Hematopoietic multipotent progenitor cell (in vitro differentiated cells): ENCODE data around the gene CNOT8. TPM values are rescaled to one million over a fixed set of nuclear protein-coding genes. Genes with fewer than 3 reads are reported as not detected.

Experiments
- DNase-seq, 3 donors: peaks; one replicate each; pipeline ENCODE4 v3.0.0-alpha.2; 2011 to 2015; ENCODE audit warnings: low read depth in 2 of 3, low spot score in 2 of 3
- total RNA-seq: library from RNA; depleted of rRNA; stranded (reverse); fragments of >200 nt; gene quantifications from one replicate; pipeline ENCODE4 v1.2.3, GENCODE V29; 2012

The CNOT8 gene
- total RNA-seq, 1 donor: 71.4 TPM

DNA sequence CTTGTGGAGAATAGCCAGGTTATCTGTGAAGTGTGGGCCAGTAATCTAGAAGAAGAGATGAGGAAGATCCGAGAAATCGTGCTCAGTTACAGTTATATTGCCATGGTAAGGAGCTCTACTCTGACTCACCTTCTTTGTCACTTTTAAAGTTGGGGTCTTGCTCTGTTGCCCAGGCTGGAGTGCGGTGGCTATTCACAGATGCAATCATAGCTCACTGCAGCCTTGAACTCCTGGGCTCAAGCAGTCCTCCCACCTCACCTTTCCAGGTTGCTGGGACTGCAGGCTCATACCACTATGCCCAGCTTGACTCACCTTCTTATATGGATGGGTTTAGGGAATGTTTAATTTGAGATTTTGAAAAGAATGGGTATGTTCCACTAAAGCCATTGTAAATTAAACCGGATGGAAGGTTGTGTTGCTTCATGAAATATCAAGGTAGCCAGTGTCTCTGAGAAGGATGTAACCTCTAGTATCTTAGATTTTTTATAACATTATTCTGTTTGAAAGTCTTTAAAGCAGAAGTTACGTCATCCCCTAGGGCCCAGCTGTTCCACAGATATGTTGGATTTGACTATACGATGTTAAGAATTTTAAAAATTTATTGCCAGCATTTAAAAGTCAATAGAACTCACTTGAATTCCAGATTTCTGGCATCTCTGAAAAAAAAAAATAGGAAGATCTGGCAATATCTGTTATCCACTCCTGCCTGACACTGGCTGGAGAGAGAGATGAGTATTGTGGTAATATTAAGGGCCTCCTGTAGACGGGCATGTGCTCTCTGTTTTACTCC lies 5.1 kb downstream of the CNOT8 start:
- no peak for DNase-seq

DNA sequence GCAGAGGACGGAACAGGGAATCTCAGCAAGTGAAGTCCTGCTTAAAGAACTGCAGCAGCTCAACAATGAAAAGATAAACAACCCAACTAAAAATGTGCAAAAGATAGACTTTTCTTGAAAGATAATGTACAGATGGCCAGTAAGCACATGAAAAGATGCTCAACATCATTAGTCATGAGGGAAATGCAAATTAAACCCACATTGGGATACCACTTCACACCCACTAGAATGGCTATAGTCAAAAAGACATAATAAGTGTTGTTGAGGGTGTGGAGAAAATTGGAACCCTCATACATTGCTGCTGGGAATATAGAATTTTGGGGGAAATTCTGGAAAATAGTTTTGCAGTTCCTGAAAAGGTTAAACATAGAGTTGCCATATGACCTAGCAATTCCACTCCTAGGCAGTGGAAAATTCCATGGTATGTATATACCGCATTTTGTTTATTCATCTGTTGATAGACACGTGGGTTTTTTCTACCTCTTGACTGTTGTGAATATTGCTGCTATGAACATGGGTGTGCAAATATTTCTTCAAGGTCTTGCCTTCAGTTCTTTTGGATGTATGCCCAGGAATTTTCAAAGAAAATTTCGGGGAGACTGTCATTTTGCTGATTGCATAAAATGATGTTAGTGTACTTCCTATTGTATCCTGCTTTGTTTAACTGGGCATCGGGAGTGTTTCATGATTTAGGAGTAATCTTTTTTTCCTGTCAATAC lies 7.2 kb downstream of the CNOT8 start:
- DNase-seq: no peak

DNA sequence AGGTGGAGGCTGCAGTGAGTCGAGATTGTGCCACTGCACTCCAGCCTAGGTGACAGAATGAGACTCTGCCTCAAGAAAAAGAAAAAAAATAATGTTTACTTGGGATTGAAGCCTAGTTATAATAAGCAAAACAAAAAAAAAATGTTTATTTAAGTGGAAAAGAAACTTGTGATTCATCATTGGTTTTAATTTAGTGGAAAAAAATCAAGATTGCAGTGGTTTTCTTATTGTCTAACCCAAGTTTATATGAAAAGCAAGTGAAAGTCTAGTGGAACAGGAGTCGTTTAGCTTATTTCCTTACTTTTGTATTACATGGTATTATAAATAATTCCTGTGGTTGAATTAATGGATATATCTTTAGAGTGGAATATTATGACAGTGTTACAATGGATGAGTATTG lies 8.4 kb downstream of the CNOT8 start:
- DNase-seq: no peak

DNA sequence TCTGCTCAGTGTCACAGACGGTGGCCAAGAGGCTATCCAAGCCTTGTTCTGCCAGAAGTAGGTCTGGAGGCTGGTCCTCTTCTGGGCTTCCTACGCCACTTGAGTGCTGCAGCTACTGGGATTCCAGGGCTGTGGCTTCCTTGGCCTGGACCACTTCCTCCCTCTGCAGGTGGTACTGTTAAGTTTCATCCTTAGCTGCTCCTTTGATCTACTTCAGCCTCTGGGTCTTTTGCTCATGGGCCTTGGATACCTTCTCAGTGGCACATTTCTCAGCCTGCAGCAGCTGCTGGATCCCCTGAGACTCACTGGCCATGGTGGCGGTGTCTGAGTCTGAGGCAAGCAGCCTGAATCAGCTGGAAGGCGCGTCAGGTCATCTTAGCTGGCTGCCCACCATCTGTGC lies 10.3 kb downstream of the CNOT8 start:
- DNase-seq: no peak

DNA sequence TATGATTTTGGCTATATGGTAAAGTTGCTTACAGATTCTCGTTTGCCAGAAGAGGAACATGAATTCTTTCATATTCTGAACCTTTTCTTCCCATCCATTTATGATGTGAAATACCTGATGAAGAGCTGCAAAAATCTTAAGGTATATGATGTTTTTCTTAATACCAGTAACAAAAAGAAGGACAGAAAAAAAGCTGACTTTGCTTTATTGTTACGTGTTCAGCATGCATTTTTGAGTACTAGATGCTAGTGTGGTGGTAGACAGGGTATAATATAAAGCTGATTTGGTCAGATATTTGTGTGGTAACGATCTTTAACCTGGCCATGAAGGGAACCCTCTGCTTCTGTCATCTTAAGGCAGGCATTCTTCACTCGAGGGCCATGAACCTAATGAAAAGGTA lies 13.3 kb downstream of the CNOT8 start:
- no peak for DNase-seq

DNA sequence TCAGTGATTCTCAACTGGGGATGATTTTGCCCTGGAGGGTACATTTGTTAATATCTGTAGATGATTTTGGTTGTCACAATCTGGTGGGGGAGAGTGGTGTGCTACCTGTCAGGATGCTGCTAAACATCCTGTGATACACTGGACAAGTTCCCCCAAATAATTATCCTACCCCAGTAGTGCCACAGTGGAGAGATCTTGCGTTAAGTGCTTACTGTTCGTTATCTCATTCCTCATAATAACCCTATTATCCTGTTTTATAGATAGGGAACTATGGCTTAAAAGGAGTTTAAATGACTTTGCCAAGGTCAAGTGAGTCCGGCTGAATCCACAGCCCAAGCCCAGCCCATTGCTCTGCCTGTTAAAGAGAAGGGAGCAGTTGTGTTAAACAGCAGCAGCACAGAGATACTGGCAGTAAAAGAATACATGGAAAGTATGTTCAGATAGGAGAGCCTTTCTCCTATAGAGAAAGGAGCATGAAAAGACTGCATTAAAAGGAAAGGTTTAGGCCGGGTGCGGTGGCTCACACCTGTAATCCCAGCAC lies 15.4 kb downstream of the CNOT8 start:
- no peak for DNase-seq

DNA sequence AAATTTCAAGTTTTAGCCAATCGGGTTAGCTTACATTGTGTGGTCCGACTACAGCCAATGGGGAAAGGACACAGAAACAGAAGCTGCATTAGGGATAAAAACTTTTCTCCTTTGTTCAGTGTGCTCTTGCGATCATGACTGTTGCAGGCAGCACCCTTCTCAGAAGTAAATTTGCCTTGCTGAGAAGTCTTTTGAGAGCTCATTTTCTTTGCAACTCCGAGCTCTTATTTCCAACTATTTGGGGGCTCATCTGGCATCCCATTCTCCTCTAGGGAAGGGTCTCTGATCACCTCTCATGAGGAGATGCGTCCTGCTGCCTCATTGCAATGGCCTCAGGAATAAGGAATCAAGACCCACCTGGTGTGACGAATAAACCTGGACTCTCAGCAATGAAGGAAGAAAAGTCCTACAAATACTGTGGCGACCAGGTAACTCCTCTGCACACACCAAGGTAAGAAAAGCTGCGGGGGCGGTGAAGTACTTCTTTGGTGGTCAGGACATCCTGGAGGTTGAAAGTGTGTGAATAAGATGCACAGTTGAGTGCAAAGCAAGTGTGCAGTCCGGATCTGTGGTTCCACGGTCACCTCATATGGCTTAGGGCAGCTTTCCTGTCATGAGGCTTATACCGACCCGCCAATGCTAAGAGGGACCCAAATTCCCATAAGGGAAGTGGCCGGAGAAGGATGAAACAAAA lies 20.4 kb downstream of the CNOT8 start:
- DNase-seq: peak in 1 of 3 donors; percentile 26

DNA sequence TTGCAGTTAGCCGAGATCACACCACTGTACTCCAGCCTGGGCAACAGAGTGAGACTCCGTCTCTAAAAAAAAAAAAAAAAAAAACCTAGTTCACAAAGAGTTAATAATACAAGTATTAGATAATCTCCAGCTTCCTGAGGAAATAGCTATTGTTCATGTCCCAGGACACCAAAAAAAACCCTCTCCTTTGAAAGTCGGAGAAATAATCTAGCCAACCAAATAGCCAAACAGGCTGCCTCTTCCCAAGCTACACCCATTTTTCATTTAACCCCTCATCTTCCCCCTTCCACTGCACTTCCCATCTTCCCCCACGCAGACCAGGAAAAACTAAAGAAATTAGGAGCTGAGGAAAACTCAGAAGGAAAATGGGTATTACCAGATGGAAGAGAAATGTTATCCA lies 23.6 kb downstream of the CNOT8 start:
- no peak for DNase-seq

DNA sequence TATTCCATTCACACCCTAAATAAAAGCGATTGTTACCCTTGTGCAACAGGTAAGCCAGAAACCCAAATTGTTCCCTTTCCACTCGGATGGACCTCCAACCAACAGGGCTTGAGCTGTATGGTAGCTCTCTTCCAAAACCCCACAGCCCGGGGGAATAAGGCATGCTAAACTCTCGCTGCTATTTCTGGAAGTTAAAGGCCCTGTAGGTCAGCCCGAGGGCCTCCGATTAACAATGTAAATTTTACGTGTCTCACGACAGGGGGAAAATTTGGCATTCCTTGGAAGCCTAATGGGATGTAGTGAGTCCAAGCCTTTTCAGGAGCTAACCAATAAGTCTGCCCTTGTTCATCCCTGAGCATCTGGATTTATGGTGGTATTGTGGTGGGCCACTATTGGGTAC lies 26.0 kb downstream of the CNOT8 start:
- no peak for DNase-seq

DNA sequence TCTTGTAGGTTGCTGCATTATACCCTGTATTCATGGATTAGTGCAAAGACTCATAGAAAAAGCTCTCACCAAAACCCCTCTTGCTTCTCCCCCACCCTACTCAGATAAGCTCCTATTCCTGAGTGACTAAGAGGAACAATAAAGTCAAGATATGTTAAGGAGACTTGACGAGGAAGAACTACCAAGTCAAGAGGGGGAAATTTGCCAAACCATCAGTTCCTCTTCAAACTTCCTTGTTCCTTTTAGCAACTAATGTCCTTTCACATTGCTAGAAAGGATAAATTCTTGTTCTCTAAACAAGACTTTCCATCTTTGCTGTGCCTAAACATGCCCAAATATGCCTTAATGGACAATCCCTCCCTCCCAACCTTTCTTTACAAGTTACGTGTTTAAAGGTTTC lies 27.0 kb downstream of the CNOT8 start:
- no peak for DNase-seq

DNA sequence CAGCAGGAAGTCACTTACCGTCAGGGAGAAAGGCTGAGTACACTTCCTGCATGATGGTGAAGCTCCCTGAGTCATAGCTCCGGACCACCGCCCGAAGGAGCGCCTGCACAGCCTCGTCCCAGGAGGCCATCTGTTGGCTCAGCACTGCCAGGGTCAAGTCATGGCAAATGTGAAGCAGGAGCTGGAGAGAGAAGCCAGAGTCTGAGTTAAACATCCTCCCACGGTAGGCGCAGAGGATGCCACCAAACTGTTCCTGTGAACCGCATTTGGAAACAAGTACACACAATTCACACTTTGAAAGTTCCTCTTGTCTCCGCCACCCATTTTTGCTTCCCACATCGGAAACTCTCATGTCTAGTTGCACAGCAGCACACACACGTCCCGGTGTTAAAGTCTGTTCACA lies 33.9 kb downstream of the CNOT8 start:
- no peak for DNase-seq

DNA sequence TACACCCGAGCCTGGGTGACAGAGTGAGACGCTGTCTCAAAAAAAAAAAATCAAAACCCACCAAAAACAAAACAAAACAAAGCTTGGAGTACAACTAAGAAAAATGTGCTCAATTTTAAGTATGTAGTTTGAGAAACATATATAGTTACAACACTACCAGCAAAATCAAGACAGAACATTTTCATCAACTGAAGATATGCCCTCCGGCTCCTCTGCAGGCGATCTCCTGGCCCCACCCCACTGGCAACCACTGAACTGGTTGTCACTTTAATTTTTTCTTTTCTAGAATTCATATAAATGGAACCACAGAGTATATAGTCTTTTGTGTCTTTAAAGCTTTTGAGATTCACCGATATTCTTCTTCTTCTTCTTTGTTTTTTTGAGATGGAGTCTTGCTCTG lies 35.0 kb downstream of the CNOT8 start:
- DNase-seq: no peak

DNA sequence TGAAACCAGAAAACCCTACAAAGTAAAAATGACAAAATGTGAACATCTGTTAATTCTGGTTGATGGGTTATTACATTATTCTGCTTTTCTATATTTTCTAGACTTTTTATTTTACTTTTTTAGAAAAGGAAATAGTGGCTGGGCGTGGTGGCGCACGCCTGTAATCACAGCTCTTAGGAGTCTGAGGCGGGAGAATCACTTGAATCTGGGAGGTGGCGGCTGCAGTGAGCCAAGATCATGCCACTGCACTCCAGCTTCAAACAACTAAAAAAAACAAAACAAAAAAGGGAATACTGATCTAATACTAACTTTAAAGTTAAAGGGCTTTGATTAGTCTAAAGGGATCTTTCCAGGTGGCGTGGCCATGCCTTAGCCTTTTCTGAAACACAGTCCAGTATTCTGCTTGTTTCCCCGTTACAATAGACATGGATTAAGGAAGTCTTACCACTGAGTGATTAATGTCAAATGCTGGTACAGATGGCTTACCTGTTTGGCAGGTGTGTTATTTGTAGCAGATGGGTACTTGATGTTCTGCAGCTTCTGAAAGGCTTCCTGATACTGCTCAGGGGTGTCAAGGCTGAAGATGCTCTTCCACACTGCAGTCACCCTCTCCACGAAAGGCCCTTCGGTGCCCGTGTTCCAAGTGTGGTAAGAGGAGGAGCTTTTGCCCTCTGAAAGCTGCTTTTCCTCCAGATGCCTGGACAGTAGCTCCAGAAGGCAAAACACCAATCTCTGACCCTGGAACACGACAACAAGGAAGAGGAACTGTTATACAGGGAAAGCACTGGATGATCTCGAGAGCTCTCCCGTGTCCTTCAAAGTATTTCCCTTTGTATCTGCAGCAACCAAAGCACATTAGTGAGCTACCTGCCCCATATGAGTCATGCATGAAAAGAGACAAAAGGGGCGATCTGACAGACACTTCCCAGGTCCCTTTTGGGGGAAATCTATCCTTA lies 37.5 kb downstream of the CNOT8 start:
- DNase-seq: no peak

DNA sequence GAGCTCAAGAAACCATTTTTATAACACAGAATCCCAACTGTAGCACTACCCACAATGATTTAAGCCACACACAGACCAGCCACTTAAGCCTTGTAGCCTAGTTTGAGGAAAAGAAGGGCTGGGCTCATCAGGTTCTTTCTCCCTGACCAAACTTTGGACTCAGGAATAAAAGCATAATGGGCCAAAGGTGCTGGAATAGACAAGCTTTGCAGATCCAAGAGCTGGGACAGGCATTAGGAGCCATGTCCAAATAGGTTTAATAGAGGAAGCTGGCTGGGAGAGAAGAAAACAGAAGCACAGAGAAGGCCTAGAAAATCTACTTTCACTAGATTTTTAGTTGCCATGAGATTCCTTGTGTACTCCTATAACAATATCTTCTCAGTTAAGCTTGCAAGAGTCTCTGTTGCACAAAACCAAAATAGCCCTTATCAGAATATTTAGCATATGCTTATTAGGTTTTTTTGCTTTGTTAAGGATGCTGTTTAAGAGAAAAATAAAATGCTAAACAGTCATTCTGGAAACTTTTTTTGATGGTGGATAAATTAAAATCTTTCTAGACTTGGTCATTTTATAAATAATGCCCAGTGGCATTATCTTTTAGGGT lies 38.2 kb downstream of the CNOT8 start:
- DNase-seq: no peak

DNA sequence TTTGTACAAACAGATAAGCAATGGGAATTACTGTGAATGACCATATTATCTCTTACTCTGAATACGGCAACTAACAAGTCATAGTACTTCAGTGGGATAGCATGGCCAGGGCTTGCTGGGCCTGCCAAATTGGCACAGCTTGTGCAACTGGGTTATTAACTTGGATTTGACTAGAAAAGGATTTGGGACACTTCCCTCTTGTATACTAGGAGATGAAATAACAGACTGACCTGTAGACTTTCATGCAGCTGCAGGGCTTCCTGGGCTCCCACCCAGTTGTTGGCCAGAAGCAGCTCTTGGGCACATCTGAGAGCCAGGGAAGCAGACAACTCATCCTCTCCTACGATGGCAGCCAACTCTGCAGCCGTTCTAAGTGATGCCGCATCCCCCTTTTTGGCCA lies 39.8 kb downstream of the CNOT8 start:
- no peak for DNase-seq

DNA sequence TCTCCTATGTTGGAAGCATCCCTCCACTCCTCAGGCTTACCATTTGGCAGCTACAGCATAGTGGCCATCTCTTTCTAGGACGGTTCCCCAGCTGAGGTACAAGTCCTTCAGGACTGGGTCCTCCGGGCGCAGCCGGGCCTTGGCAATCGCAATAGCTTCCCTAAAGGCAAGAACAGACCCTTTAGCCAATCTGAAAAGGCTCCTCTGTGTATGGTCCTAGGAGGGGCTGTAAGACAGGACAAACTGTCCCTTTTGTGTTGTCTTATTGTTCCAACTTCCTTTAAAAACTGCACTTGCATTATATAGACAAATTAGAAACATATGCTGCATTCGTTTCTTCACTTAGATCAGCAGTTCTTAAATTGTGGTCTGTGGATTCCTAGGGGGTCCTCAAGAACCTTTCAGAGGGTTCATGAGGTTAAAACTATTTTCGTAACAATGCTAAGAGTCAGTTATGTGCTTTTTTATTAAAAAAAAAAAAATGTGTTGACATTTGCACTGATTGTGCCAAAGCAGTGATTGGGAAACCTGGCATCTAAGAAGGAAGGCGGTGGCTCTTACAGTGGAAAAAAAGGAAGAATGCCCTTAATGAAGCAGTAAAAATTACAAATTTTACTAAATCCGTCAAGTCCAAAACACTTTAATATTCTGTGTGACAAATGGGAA lies 40.9 kb downstream of the CNOT8 start:
- DNase-seq: no peak

DNA sequence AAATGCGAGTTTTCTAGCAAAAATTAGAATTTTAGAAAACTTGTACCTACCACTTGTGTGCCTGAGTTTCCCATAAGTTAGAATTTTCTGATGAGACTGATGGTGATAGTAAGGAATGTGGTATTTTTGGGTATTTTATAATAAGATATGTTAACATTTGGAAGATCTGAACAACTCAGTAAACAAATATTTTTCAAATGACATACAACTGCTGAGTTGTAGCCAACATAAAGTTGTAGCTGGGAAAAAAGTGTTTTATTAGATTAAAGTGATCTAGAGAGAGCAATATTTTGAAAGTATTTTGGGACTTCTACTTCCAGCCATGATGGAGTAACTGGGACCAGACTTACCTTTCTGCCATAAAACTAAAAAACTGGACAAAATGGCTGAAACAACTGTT lies 41.6 kb downstream of the CNOT8 start:
- no peak for DNase-seq

DNA sequence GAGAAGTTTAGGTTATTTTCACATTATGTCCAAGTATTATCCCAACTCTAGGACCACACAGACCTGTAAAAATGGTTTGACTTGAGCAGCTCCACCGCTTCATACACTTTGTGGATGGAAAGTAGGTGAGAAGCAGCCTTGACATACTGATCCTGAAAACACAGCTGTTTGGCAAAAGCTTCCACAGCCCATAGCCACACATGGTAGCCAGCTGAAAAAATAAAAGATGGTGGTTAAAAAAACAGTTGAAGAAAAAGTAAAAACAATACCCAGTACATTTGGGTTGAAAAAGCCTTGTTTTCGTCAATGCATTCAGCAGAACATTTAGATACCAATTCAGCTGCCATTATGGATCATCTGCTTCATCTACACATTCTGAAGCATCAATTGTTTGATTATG lies 42.8 kb downstream of the CNOT8 start:
- DNase-seq: no peak

DNA sequence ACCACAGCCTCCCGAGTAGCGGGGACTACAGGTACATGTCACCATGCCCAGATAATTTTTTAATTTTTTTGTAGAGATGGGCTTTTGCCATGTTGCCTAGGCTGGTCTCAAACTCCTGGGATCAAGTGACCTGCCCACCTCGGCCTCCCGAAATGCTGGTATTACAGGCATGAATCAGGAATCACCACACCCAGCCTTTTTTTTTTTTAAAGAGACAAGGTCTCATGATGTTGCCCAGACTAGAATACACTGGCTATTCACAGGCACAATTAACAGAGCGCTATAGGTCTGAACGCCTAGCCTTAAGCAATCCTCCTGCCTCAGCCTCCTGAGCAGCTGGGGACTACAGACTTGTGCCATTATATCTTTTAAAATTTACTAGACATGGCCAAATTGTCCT lies 43.5 kb downstream of the CNOT8 start:
- no peak for DNase-seq
